Transverse colon (tissue), 4 donors: Measurements from ENCODE around the gene SETD5.

ENCODE experiments used
- POLR2AphosphoS5 ChIP-seq, 3 donors: sonication (generic); formaldehyde crosslinking; IDR thresholded peaks; one replicate each; pipeline ENCODE4 v1.6.1; 2016; ENCODE audit warnings: antibody characterized with exemption in 3 of 3
- TF ChIP-seq, protein P1 (sequence below), 5 experiments: fragments of 200-600 bp in 3 of 5; fragments of 450-650 bp in 2 of 5; sonication (generic) in 3 of 5; IDR thresholded peaks; 1 replicate in 2 of 5; 2 replicates in 3 of 5; pipeline ENCODE4 v1.5.1; 2016 to 2017; ENCODE audit warnings: antibody characterized with exemption in 5 of 5, inconsistent platforms in 3 of 5, mild to moderate bottlenecking in 2 of 5, moderate library complexity in 1 of 5

DNA sequence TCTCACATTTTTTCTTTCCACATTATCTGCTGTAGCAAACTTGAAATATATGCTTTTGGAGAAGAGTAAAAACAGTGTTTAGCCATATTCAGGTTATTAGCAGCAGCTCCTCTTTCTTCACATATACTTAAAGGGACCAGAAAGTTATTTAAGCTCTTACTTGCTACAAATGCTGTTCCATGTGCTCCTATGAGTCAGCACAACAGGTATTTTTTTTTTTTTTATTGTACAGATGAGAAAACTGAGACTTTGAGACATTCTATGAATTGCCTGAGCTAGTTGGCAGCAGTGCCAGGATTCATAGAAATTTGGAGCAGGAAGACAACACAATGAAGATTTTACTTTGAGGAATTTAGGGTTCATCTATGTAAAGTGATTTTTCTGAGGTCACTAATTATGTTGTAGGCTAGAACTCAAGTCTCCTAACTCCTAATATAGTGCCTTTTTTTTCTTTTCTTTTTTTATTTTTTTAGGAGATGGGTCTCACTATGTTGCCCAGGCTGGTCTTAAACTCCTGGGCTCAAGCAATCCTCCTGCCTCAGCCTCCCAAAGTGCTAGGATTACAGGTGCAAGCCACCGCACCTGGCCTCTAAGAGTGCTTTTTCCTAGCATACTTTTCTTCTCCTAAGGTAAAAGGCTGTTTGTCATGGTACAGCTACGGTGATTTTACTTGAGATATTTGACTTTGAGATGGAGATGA lies 23.6 kb downstream of the SETD5 start:
- TF ChIP-seq, protein P1, sequence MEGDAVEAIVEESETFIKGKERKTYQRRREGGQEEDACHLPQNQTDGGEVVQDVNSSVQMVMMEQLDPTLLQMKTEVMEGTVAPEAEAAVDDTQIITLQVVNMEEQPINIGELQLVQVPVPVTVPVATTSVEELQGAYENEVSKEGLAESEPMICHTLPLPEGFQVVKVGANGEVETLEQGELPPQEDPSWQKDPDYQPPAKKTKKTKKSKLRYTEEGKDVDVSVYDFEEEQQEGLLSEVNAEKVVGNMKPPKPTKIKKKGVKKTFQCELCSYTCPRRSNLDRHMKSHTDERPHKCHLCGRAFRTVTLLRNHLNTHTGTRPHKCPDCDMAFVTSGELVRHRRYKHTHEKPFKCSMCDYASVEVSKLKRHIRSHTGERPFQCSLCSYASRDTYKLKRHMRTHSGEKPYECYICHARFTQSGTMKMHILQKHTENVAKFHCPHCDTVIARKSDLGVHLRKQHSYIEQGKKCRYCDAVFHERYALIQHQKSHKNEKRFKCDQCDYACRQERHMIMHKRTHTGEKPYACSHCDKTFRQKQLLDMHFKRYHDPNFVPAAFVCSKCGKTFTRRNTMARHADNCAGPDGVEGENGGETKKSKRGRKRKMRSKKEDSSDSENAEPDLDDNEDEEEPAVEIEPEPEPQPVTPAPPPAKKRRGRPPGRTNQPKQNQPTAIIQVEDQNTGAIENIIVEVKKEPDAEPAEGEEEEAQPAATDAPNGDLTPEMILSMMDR (IDR thresholded peaks at IDR 0.05), result no peak
- no peak for TF ChIP-seq POLR2AphosphoS5 (IDR thresholded peaks at IDR 0.05)
